HepG2 (cell line): ENCODE data around the gene SDHAF3. TPM values are rescaled to one million over a fixed set of nuclear protein-coding genes. Genes with fewer than 3 reads are reported as not detected.

ENCODE experiments used
- ATAC-seq: fragments of 200-7000 bp; cut with Tn5 transposase; 3 replicates; pipeline ENCODE4 v1.9.1; 2020; ENCODE audit warnings: mild to moderate bottlenecking, moderate library complexity
- BruUV-seq: library from RNA; stranded (reverse); fragments of 400-500 nt; replicated peaks from 2 replicates; lab custom pipeline; 2021; lab: Mats Ljungman, UMichigan
- CTCF ChIA-PET: fragments of 300-600 bp; formaldehyde crosslinking; extraction: SDS; loops from one replicate; lab custom pipeline; 2021; ENCODE audit warnings: low total read pairs, inconsistent platforms, low intra/inter-chr PET ratio; lab: Yijun Ruan, JAX
- POLR2A ChIA-PET: fragments of 350-600 bp; sonication (Branson Sonifier 250); formaldehyde crosslinking; loops from one replicate; lab custom pipeline; 2020; ENCODE audit warnings: antibody characterized with exemption, inconsistent platforms; lab: Yijun Ruan, JAX
- DNase-seq: peaks from one replicate; pipeline ENCODE4 v3.0.0-alpha.2; 2015; ENCODE audit warnings: low spot score
- FAIRE-seq: peaks from 3 replicates; lab custom pipeline; 2011; peaks lifted over from hg19 to GRCh38; lab: Jason Lieb, UNC
- H2AFZ ChIP-seq: one replicate; pipeline ENCODE4 v1.6.1; 2011; ENCODE audit warnings: low read length, inconsistent platforms
- H3K27ac ChIP-seq: fragments of 300-600 bp; 3 replicates; pipeline ENCODE4 v1.8.0; 2011; ENCODE audit warnings: mixed run types, mild to moderate bottlenecking, mixed read lengths, low read length, inconsistent platforms; ENCODE audit not compliant: insufficient read depth; ENCODE audit errors: extremely low read length
- H3K27me3 ChIP-seq, 2 experiments: fragments of 200-600 bp in 1 of 2; 2 replicates in 1 of 2; 3 replicates in 1 of 2; pipeline versions ENCODE4 v1.6.0 to v1.8.0; 2011; ENCODE audit warnings: low read length in 2 of 2, mild to moderate bottlenecking in 2 of 2, moderate library complexity in 2 of 2, inconsistent platforms in 1 of 2; ENCODE audit not compliant: insufficient read depth in 2 of 2, control insufficient read depth in 1 of 2
- H3K36me3 ChIP-seq, 2 experiments: fragments of 200-600 bp in 1 of 2; replicated peaks in 1 of 2; 2 replicates in 1 of 2; 3 replicates in 1 of 2; pipeline versions ENCODE4 v1.5.1 to v1.8.0; 2011; ENCODE audit warnings: low read length in 2 of 2, inconsistent platforms in 1 of 2; ENCODE audit not compliant: insufficient read depth in 2 of 2, control insufficient read depth in 1 of 2
- H3K4me1 ChIP-seq: 2 replicates; pipeline ENCODE4 v1.5.1; 2012; ENCODE audit warnings: low read length, inconsistent platforms; ENCODE audit not compliant: insufficient read depth
- H3K4me2 ChIP-seq: 2 replicates; pipeline ENCODE4 v1.6.0; 2011; ENCODE audit warnings: low read depth, low read length, inconsistent platforms
- H3K4me3 ChIP-seq, 3 experiments: fragments of 200-600 bp in 1 of 3; sonication (generic), shearing (Covaris generic) in 1 of 3; replicated peaks in 1 of 3; 2 replicates each; pipeline ENCODE4 v1.5.1; 2011 to 2016; ENCODE audit warnings: low read length in 3 of 3, inconsistent platforms in 2 of 3, low read depth in 2 of 3, mild to moderate bottlenecking in 2 of 3, control low read depth in 1 of 3, mixed read lengths in 1 of 3; ENCODE audit not compliant: insufficient read depth in 1 of 3
- H3K79me2 ChIP-seq: one replicate; pipeline ENCODE4 v1.6.1; 2011; ENCODE audit warnings: low read length, inconsistent platforms; ENCODE audit not compliant: insufficient read depth
- H3K9ac ChIP-seq: 2 replicates; pipeline ENCODE4 v1.6.0; 2011; ENCODE audit warnings: mild to moderate bottlenecking, low read depth, low read length, inconsistent platforms; ENCODE audit not compliant: insufficient read depth
- H3K9me3 ChIP-seq: 2 replicates; pipeline ENCODE4 v1.5.1; 2012; ENCODE audit warnings: mild to moderate bottlenecking, low read length
- H4K20me1 ChIP-seq: 2 replicates; pipeline ENCODE4 v1.6.0; 2011; ENCODE audit warnings: inconsistent platforms, mild to moderate bottlenecking, low read length, moderate library complexity; ENCODE audit not compliant: insufficient read depth
- CREB3 ChIP-seq: sonication (generic); formaldehyde crosslinking; IDR thresholded peaks from 2 replicates; pipeline ENCODE4 v1.5.0; 2020; ENCODE audit warnings: missing genetic modification reagents
- E2F1 ChIP-seq: sonication (generic); formaldehyde crosslinking; IDR thresholded peaks from 2 replicates; pipeline ENCODE4 v1.5.0; 2020; ENCODE audit warnings: missing genetic modification reagents
- GATAD1 ChIP-seq: IDR thresholded peaks from 2 replicates; pipeline ENCODE4 v1.6.1; 2016; ENCODE audit warnings: missing genetic modification reagents, missing compliant biosample characterization
- GTF3A ChIP-seq: sonication (generic); formaldehyde crosslinking; conservative IDR thresholded peaks from 2 replicates; pipeline ENCODE4 v1.4.0; 2020; ENCODE audit warnings: mild to moderate bottlenecking, missing genetic modification reagents
- HHEX ChIP-seq: IDR thresholded peaks from 2 replicates; pipeline ENCODE4 v1.6.1; 2016; ENCODE audit warnings: control low read depth
- MED8 ChIP-seq: sonication (generic); formaldehyde crosslinking; IDR thresholded peaks from 2 replicates; pipeline ENCODE4 v1.8.1; 2023; ENCODE audit warnings: mild to moderate bottlenecking, missing genetic modification reagents; ENCODE audit not compliant: insufficient replicate concordance
- RAD51 ChIP-seq: fragments of 450-650 bp; IDR thresholded peaks from 2 replicates; pipeline ENCODE4 v1.6.1; 2016; ENCODE audit warnings: borderline replicate concordance
- RBM22 ChIP-seq: fragments of 200-400 bp; formaldehyde crosslinking; optimal IDR thresholded peaks from 2 replicates; pipeline ENCODE3; 2017; ENCODE audit warnings: mild to moderate bottlenecking, low read length, moderate library complexity
- SMARCE1 ChIP-seq: fragments of 450-650 bp; IDR thresholded peaks from 2 replicates; pipeline ENCODE4 v1.6.1; 2017; ENCODE audit warnings: borderline replicate concordance
- SUZ12 ChIP-seq: fragments of 150-350 bp; IDR thresholded peaks from 2 replicates; pipeline ENCODE4 v1.6.1; 2014; ENCODE audit warnings: low read depth, low read length
- TBX2 ChIP-seq: sonication (generic); formaldehyde crosslinking; IDR thresholded peaks from 2 replicates; pipeline ENCODE4 v1.5.0; 2020; ENCODE audit warnings: missing genetic modification reagents, mild to moderate bottlenecking, borderline replicate concordance
- TCF7 ChIP-seq: sonication (generic); IDR thresholded peaks from 2 replicates; pipeline ENCODE4 v1.6.1; 2016; ENCODE audit warnings: antibody characterized with exemption, low read depth
- THAP8 ChIP-seq: sonication (generic); formaldehyde crosslinking; IDR thresholded peaks from 2 replicates; pipeline ENCODE4 v1.5.1; 2020; ENCODE audit warnings: missing genetic modification reagents, mild to moderate bottlenecking, borderline replicate concordance
- ZBTB38 ChIP-seq: sonication (generic); formaldehyde crosslinking; IDR thresholded peaks from 2 replicates; pipeline ENCODE4 v1.5.1; 2020; ENCODE audit warnings: mild to moderate bottlenecking, missing genetic modification reagents
- ZHX1 ChIP-seq: sonication (generic); formaldehyde crosslinking; IDR thresholded peaks from 2 replicates; pipeline ENCODE4 v1.8.1; 2022; ENCODE audit warnings: low read depth, mild to moderate bottlenecking, missing genetic modification reagents
- ZNF234 ChIP-seq: sonication (generic); formaldehyde crosslinking; conservative IDR thresholded peaks from 2 replicates; pipeline ENCODE4 v1.5.1; 2020; ENCODE audit warnings: mild to moderate bottlenecking, missing genetic modification reagents
- ZNF235 ChIP-seq: sonication (generic); formaldehyde crosslinking; IDR thresholded peaks from 2 replicates; pipeline ENCODE4 v1.8.1; 2023; ENCODE audit warnings: mild to moderate bottlenecking, missing genetic modification reagents, borderline replicate concordance
- ZNF260 ChIP-seq: sonication (generic); formaldehyde crosslinking; IDR thresholded peaks from 2 replicates; pipeline ENCODE4 v1.4.0; 2020; ENCODE audit warnings: missing genetic modification reagents, low read depth, mild to moderate bottlenecking, borderline replicate concordance
- ZNF746 ChIP-seq: sonication (generic); formaldehyde crosslinking; IDR thresholded peaks from 2 replicates; pipeline ENCODE4 v1.8.0; 2022; ENCODE audit warnings: mild to moderate bottlenecking, missing genetic modification reagents
- ZNF850 ChIP-seq: sonication (generic); formaldehyde crosslinking; conservative IDR thresholded peaks from 2 replicates; pipeline ENCODE4 v1.9.0; 2021; ENCODE audit warnings: mild to moderate bottlenecking, missing genetic modification reagents
- WGBS: methylation state at CpG from one replicate; pipeline ENCODE4 v1.1.6; 2017; ENCODE audit warnings: low lambda C conversion rate; 5-methylcytosine and 5-hydroxymethylcytosine counted together
- in situ Hi-C: cut with HindIII; loops from 2 replicates; pipeline ENCODE4 v1.10.0; 2017; ENCODE audit warnings: low pct_unique_long_range_greater_than_20kb; ENCODE audit not compliant: extremely low pct_ligation_motif_present
- intact Hi-C: fragments of 100-400 bp; cut with micrococcal nuclease; formaldehyde crosslinking; loops from one replicate; pipeline ENCODE4 v1.10.0; 2022; ENCODE audit not compliant: unreplicated experiment
- polyA plus RNA-seq, 8 experiments: library from polyadenylated mRNA; depleted of rRNA in 3 of 8; stranded (reverse) in 7 of 8; unstranded in 1 of 8; fragments of >200 nt; fragmentation: Illumina TruSeq in 4 of 8; extraction: Trizol in 4 of 8; gene quantifications; 2 replicates each; pipeline versions ENCODE4 v1.2.1 to v1.2.3, GENCODE V29; 2011 to 2016; ENCODE audit warnings: low read depth in 4 of 8, missing spikeins in 1 of 8, mixed read lengths in 1 of 8; ENCODE audit not compliant: insufficient read depth in 1 of 8
- total RNA-seq, 5 experiments: library from RNA; depleted of rRNA; stranded (reverse); fragments of >200 nt; fragmentation: Illumina TruSeq; extraction: Trizol; gene quantifications; 2 replicates each; pipeline ENCODE4 v1.2.3, GENCODE V29; 2016; ENCODE audit warnings: low read depth in 1 of 5

SDHAF3 gene
- total and polyA plus RNA-seq, 2 of the 13 experiments (the other 11 are each of a cell fraction or from before 2014, with no cell fraction given) = 15.2 to 32.6 TPM

- TF ChIP-seq ZNF850 (CRISPR knock-in tag) (no peak), ZNF235 (CRISPR knock-in tag) (no peak), SUZ12 (no peak), ZBTB38 (CRISPR knock-in tag) (no peak), TCF7 (no peak), TBX2 (CRISPR knock-in tag) (no peak), ZNF260 (CRISPR knock-in tag) (no peak), MED8 (CRISPR knock-in tag) (no peak)
Observed at GRCh38 chr7:97224316-97224715, 106.8 kb downstream of the SDHAF3 start (continued).

- CTCF ChIA-PET = no interaction called here
- POLR2A ChIA-PET = no interaction called here
- DNase-seq = no peak
- no peak for ATAC-seq
- 23% methylated on average over 3 of the region's 3 CpGs for WGBS
- Histone ChIP-seq H3K36me3 (no peaks in the 10 kb centered on the region), H3K4me3 (no peak overlapping the region), H3K27me3 (0 out of 5 replicates have a peak, but pooled peaks cover 0 to 9% of the 10 kb centered on the region in 2 experiments), H3K4me1 (no peaks in the 10 kb centered on the region), H3K4me2 (no peak overlapping the region), H4K20me1 (no peaks in the 10 kb centered on the region), H2AFZ (no peak overlapping the region), H3K9ac (no peak overlapping the region), H3K9me3 (no peaks in the 10 kb centered on the region), H3K27ac (no peak overlapping the region), H3K79me2 (no peaks in the 10 kb centered on the region)
- intact Hi-C loops (no loop called here), in situ Hi-C loops (no loop called here)
- FAIRE-seq = no peak
- no TSS peak for BruUV-seq
- TF ChIP-seq ZNF746 (CRISPR knock-in tag) (no peak), CREB3 (CRISPR knock-in tag) (no peak), E2F1 (CRISPR knock-in tag) (no peak), HHEX (CRISPR knock-in tag) (no peak), GATAD1 (CRISPR knock-in tag) (no peak), ZHX1 (CRISPR knock-in tag) (no peak), ZNF234 (CRISPR knock-in tag) (no peak), GTF3A (CRISPR knock-in tag) (no peak), RBM22 (no peak), THAP8 (CRISPR knock-in tag) (no peak), SMARCE1 (no peak), RAD51 (no peak)
Observed at GRCh38 chr7:97226541-97226940, 109.0 kb downstream of the SDHAF3 start.
